ENCODE data around the gene SAMD4A. TPM values are rescaled to one million over a fixed set of nuclear protein-coding genes. Genes with fewer than 3 reads are reported as not detected.

The SAMD4A gene
- total RNA-seq, 2 donors from 2014 or later, result 1.9 to 8.0 TPM

- no peaks in the 10 kb centered on the region for H3K36me3 Mint-ChIP-seq (ENCODE audit: low read depth)
- Histone ChIP-seq H3K9me3 (ENCODE audit: control insufficient read depth, low read length) (no peaks in the 10 kb centered on the region), H3K36me3 (ENCODE audit: control insufficient read depth, insufficient read depth, low read length) (no peaks in the 10 kb centered on the region), H3K4me1 (ENCODE audit: control insufficient read depth, insufficient read depth, low read length) (no peaks in the 10 kb centered on the region), H3K9ac (ENCODE audit: extremely low read depth, low read length, poor library complexity, severe bottlenecking) (no peak overlapping the region), H3K4me3 (ENCODE audit: low read length) (no peak overlapping the region), H3K27ac (ENCODE audit: low read depth, low read length) (no peak overlapping the region), H3K27me3 (ENCODE audit: control insufficient read depth, insufficient read depth, low read length, poor library complexity, severe bottlenecking) (no peaks in the 10 kb centered on the region)
- H3K9me3 Mint-ChIP-seq, result no peaks in the 10 kb centered on the region
- no peak for DNase-seq
- peaks cover 17% of the 10 kb centered on the region for H3K4me1 Mint-ChIP-seq
- no peaks in the 10 kb centered on the region for H3K27me3 Mint-ChIP-seq (ENCODE audit: insufficient read depth)
- H3K4me3 Mint-ChIP-seq, result no peak overlapping the region
- 89 to 92% methylated on average over 2 to 3 of the region's 3 CpGs for WGBS, 2 experiments (ENCODE audit: insufficient coverage in 1 of 2, insufficient read length in 1 of 2)
- H3K27ac Mint-ChIP-seq, result no peak overlapping the region
- no peak for TF ChIP-seq CTCF (conservative IDR thresholded peaks at IDR 0.05)
Measured at GRCh38 chr14:54645639-54646038, 78.7 kb downstream of the SAMD4A start.

GRCh38 chr14:54646626-54647025 lies 79.7 kb downstream of the SAMD4A start:
- no peak overlapping the region for H3K4me3 ChIP-seq (ENCODE audit: low read length)
- WGBS, 2 experiments (ENCODE audit: insufficient coverage in 1 of 2, insufficient read length in 1 of 2), result 100% methylated on average over 2 of the region's 2 CpGs; no CpG with 5 or more reads in 1 of the 2 experiments
- Mint-ChIP-seq H3K27me3 (ENCODE audit: insufficient read depth) (no peaks in the 10 kb centered on the region), H3K36me3 (ENCODE audit: low read depth) (no peaks in the 10 kb centered on the region), H3K4me3 (no peak overlapping the region), H3K9me3 (no peaks in the 10 kb centered on the region), H3K4me1 (peaks cover 20% of the 10 kb centered on the region), H3K27ac (no peak overlapping the region)
- no peaks in the 10 kb centered on the region for H3K36me3 ChIP-seq (ENCODE audit: control insufficient read depth, insufficient read depth, low read length)
- H3K9ac ChIP-seq (ENCODE audit: extremely low read depth, low read length, poor library complexity, severe bottlenecking), result no peak overlapping the region
- DNase-seq, result no peak
- H3K27ac ChIP-seq (ENCODE audit: low read depth, low read length), result no peak overlapping the region
- TF ChIP-seq CTCF (conservative IDR thresholded peaks at IDR 0.05), result no peak
- no peaks in the 10 kb centered on the region for H3K4me1 ChIP-seq (ENCODE audit: control insufficient read depth, insufficient read depth, low read length)
- no peaks in the 10 kb centered on the region for H3K9me3 ChIP-seq (ENCODE audit: control insufficient read depth, low read length)
- H3K27me3 ChIP-seq (ENCODE audit: control insufficient read depth, insufficient read depth, low read length, poor library complexity, severe bottlenecking), result no peaks in the 10 kb centered on the region

GRCh38 chr14:54647378-54647777 lies 80.5 kb downstream of the SAMD4A start:
- WGBS, 2 experiments (ENCODE audit: insufficient coverage in 1 of 2, insufficient read length in 1 of 2), result 89 to 98% methylated on average over 3 of the region's 3 CpGs
- H3K9me3 Mint-ChIP-seq, result no peaks in the 10 kb centered on the region

More at GRCh38 chr14:54647378-54647777, 80.5 kb downstream of the SAMD4A start:
- no peak for DNase-seq
- Histone ChIP-seq H3K4me1 (ENCODE audit: control insufficient read depth, insufficient read depth, low read length) (no peaks in the 10 kb centered on the region), H3K9me3 (ENCODE audit: control insufficient read depth, low read length) (no peaks in the 10 kb centered on the region), H3K4me3 (ENCODE audit: low read length) (no peak overlapping the region), H3K36me3 (ENCODE audit: control insufficient read depth, insufficient read depth, low read length) (no peaks in the 10 kb centered on the region), H3K27me3 (ENCODE audit: control insufficient read depth, insufficient read depth, low read length, poor library complexity, severe bottlenecking) (no peaks in the 10 kb centered on the region), H3K27ac (ENCODE audit: low read depth, low read length) (no peak overlapping the region), H3K9ac (ENCODE audit: extremely low read depth, low read length, poor library complexity, severe bottlenecking) (no peak overlapping the region)
- no peak overlapping the region for H3K27ac Mint-ChIP-seq
- H3K4me1 Mint-ChIP-seq, result peaks cover 26% of the 10 kb centered on the region
- H3K36me3 Mint-ChIP-seq (ENCODE audit: low read depth), result no peaks in the 10 kb centered on the region
- TF ChIP-seq CTCF (conservative IDR thresholded peaks at IDR 0.05), result no peak
- no peaks in the 10 kb centered on the region for H3K27me3 Mint-ChIP-seq (ENCODE audit: insufficient read depth)
- no peak overlapping the region for H3K4me3 Mint-ChIP-seq
